CD4-positive, alpha-beta memory T cell (primary cell): ENCODE data around the gene WDR31. TPM values are rescaled to one million over a fixed set of nuclear protein-coding genes. Genes with fewer than 3 reads are reported as not detected.

ENCODE experiments used
- CTCF ChIA-PET: fragments of 350-600 bp; sonication (Branson Sonifier 250); formaldehyde crosslinking; loops from one replicate; lab custom pipeline; 2021; ENCODE audit warnings: inconsistent platforms; ENCODE audit not compliant: partially characterized antibody; lab: Charles Lee
- POLR2A ChIA-PET: fragments of 350-600 bp; sonication (Branson Sonifier 250); formaldehyde crosslinking; loops from one replicate; lab custom pipeline; 2021; ENCODE audit not compliant: partially characterized antibody; lab: Charles Lee
- DNase-seq, 5 donors: peaks; one replicate each; pipeline versions ENCODE4 v3.0.0 to v3.0.0-alpha.2; 2020 to 2022; ENCODE audit warnings: mixed read lengths in 1 of 5
- H3K27ac ChIP-seq: one replicate; pipeline ENCODE4 v1.7.0; 2013; ENCODE audit warnings: low read depth, low read length
- H3K27me3 ChIP-seq: 2 replicates; pipeline ENCODE4 v1.7.0; 2013; ENCODE audit warnings: mild to moderate bottlenecking, low read length, moderate library complexity; ENCODE audit not compliant: insufficient read depth
- H3K36me3 ChIP-seq: 2 replicates; pipeline ENCODE4 v1.7.0; 2013; ENCODE audit warnings: mild to moderate bottlenecking, low read length, moderate library complexity; ENCODE audit not compliant: insufficient read depth
- H3K4me1 ChIP-seq: 2 replicates; pipeline ENCODE4 v1.7.0; 2013; ENCODE audit warnings: mild to moderate bottlenecking, low read length, moderate library complexity; ENCODE audit not compliant: insufficient read depth
- H3K4me3 ChIP-seq, 2 donors: one replicate each; pipeline ENCODE4 v1.7.0; 2013; ENCODE audit warnings: low read length in 2 of 2, mild to moderate bottlenecking in 1 of 2
- H3K9me3 ChIP-seq, 2 donors: one replicate each; pipeline ENCODE4 v1.7.0; 2013; ENCODE audit warnings: low read length in 2 of 2, control low read depth in 1 of 2; ENCODE audit not compliant: control insufficient read depth in 1 of 2
- H3K27ac Mint-ChIP-seq, 7 donors: one replicate each; pipeline ENCODE4 v1.8.0; 2020 to 2021; ENCODE audit warnings: mixed read lengths in 7 of 7, mild to moderate bottlenecking in 6 of 7, inconsistent platforms in 3 of 7, moderate library complexity in 3 of 7
- H3K27me3 Mint-ChIP-seq, 2 donors: one replicate each; pipeline ENCODE4 v1.8.0; 2020 to 2021; ENCODE audit warnings: mixed read lengths in 2 of 2
- H3K36me3 Mint-ChIP-seq, 2 donors: one replicate each; pipeline ENCODE4 v1.8.0; 2020 to 2021; ENCODE audit warnings: mixed read lengths in 2 of 2, inconsistent platforms in 1 of 2, mild to moderate bottlenecking in 1 of 2
- H3K4me1 Mint-ChIP-seq, 4 donors: one replicate each; pipeline ENCODE4 v1.8.0; 2020 to 2021; ENCODE audit warnings: mixed read lengths in 4 of 4, mild to moderate bottlenecking in 1 of 4
- H3K4me3 Mint-ChIP-seq, 8 donors: one replicate each; pipeline ENCODE4 v1.8.0; 2020 to 2021; ENCODE audit warnings: mixed read lengths in 8 of 8, mild to moderate bottlenecking in 7 of 8, moderate library complexity in 6 of 8, inconsistent platforms in 3 of 8
- H3K9me3 Mint-ChIP-seq, 8 donors: one replicate each; pipeline ENCODE4 v1.8.0; 2020 to 2021; ENCODE audit warnings: mixed read lengths in 8 of 8, mild to moderate bottlenecking in 5 of 8, inconsistent platforms in 3 of 8, moderate library complexity in 1 of 8
- intact Hi-C: fragments of 100-400 bp; cut with micrococcal nuclease; formaldehyde crosslinking; loops from one replicate; pipeline ENCODE4 v1.15.1; 2023
- polyA plus RNA-seq, 2 donors: library from polyadenylated mRNA; unstranded; fragments of 300-500 nt; fragmentation: Illumina TruSeq; gene quantifications; one replicate each; pipeline ENCODE4 v1.2.3, GENCODE V29; 2021
- total RNA-seq, 2 experiments: library from RNA; stranded (reverse); gene quantifications; one replicate each; pipeline ENCODE4 v1.2.3, GENCODE V29; 2021

WDR31 gene
- total and polyA plus RNA-seq, 4 experiments from 2014 or later: 0.33 to 0.89 (median 0.67) TPM; not detected in 1

DNA sequence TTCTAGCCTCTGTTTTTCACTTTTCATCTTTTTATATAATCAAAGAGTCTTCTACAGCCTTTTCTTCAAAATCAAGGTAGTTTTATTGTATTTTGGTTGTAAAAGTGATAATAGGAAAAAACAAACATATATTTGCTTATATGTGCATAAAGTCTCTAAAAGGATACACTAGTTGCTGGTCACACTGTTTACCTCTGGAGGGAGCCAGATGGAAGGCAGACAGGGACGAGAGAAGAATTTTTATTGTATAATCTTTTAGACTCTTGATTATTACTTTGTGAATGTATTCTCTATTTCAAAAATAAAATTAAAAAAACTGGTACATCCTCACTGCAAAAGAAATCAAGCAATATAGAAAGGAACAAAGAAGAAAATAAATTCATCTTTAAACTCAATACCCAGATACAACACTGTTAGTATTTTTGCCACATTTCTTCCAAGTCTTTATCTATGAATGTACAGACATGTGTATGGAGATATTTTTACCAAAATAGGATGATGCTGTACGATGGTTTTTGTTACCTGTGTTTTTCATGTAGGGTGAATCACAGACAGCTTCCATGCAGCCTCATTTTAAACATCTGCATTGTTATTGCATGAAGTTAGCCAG, 30.8 kb downstream of the WDR31 start:
- no peaks in the 10 kb centered on the region for H3K9me3 Mint-ChIP-seq
- intact Hi-C loops: loop anchor here (1.0 kb wide), 3 partner anchors 92 to 349 kb away; partner anchors contain the start of gene ALAD
- Histone ChIP-seq H3K27me3 (no peaks in the 10 kb centered on the region), H3K27ac (no peak overlapping the region), H3K9me3 (no peaks in the 10 kb centered on the region), H3K36me3 (no peaks in the 10 kb centered on the region), H3K4me1 (no peaks in the 10 kb centered on the region), H3K4me3 (no peak overlapping the region)
- CTCF ChIA-PET: interaction anchor here (0.7 to 3.0 kb wide), 10 partner anchors 35 to 367 kb away, joined by 3 to 13 read pairs (median 4); partner anchors contain the start of genes ALAD, BSPRY, C9orf43 and POLE3
- peak in 4 of 5 donors; percentile 18 to 34 (median 26) for DNase-seq
- POLR2A ChIA-PET: interaction anchor here (0.6 kb wide), 2 partner anchors 346 to 347 kb away, joined by 3 to 4 read pairs; no protein-coding TSS in a partner anchor
- H3K4me3 Mint-ChIP-seq: no peak overlapping the region
- H3K27ac Mint-ChIP-seq: peak overlapping the region in 1 of 7 donors; percentile 48
- H3K36me3 Mint-ChIP-seq: no peaks in the 10 kb centered on the region
- H3K4me1 Mint-ChIP-seq: no peaks in the 10 kb centered on the region
- peaks cover 3% of the 10 kb centered on the region in 2 donors for H3K27me3 Mint-ChIP-seq

DNA sequence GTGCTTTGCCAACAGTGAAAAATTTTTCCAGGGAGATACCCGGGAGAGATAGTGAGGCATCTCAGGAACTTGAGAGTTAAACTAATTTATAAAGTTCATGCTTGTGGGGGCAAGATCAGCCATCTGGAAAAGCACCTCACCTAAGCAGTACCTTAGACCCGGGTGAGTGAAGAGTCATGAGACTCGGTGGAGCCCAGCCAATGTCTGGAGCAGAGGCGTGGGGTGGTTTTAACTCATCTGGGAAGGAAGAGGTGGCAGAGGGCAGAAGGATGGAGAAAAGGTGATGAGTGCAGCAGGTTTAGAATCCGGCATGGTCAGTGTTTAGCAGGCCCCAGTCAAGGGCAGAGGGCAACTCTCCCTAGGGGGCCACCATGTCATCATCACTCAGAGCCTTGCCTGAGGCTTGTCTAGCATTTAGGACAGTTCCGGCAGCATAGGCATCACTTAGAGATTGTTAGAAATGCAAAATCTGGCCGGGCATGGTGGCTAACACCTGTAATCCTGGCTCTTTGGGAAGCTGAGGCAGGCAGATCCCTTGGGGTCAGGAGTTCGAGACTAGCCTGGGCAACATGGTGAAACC, 32.6 kb downstream of the WDR31 start:
- CTCF ChIA-PET: interaction anchor here (1.5 to 3.0 kb wide), 2 partner anchors 282 to 350 kb away, joined by 5 to 13 read pairs; no protein-coding TSS in a partner anchor
- H3K27ac Mint-ChIP-seq: no peak overlapping the region

DNA sequence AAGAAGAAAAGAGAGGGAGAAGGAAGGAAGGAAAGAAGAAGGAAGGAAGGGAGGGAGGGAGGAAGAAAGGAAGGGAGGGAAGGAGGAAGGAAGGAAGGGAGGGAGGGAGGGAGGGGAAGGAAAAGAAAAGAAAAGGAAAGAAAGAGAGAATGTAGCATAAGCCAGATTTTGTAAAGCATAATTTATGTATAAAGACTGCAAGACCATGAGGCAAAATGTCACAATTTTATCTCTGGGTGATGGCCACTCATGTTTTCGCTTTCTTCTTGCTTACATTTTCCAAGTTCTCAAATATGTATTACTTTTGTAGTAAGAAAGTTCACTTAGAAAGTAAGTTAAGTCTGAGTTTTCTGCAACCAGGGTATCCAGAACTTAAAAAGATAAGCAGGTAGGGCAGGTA, 33.5 kb downstream of the WDR31 start:
- Histone ChIP-seq H3K4me3 (no peak overlapping the region), H3K27me3 (no peaks in the 10 kb centered on the region), H3K36me3 (no peaks in the 10 kb centered on the region), H3K9me3 (no peaks in the 10 kb centered on the region), H3K4me1 (no peaks in the 10 kb centered on the region), H3K27ac (no peak overlapping the region)
- Mint-ChIP-seq H3K27ac (no peak overlapping the region), H3K36me3 (no peaks in the 10 kb centered on the region), H3K4me3 (peak overlapping the region in 1 of 8 donors; percentile 63), H3K9me3 (no peaks in the 10 kb centered on the region), H3K4me1 (peaks cover 0 to 1% (median 0%) of the 10 kb centered on the region in 4 donors), H3K27me3 (peaks cover 9 to 10% of the 10 kb centered on the region in 2 donors)
- intact Hi-C loops: no loop called here
- no peak for DNase-seq
- CTCF ChIA-PET: interaction anchor here (1.4 kb wide), 1 partner anchor 12 kb away, joined by 3 read pairs; no protein-coding TSS in a partner anchor
- POLR2A ChIA-PET: no interaction called here

More for the DNA sequence above, 32.6 kb downstream of the WDR31 start:
- H3K36me3 Mint-ChIP-seq: no peaks in the 10 kb centered on the region
- Histone ChIP-seq H3K4me3 (no peak overlapping the region), H3K9me3 (no peaks in the 10 kb centered on the region), H3K27ac (no peak overlapping the region), H3K36me3 (no peaks in the 10 kb centered on the region), H3K4me1 (no peaks in the 10 kb centered on the region), H3K27me3 (no peaks in the 10 kb centered on the region)
- intact Hi-C loops: no loop called here
- no peak overlapping the region for H3K4me3 Mint-ChIP-seq
- H3K9me3 Mint-ChIP-seq: no peaks in the 10 kb centered on the region
- no peak for DNase-seq
- POLR2A ChIA-PET: no interaction called here
- peaks cover 8 to 9% of the 10 kb centered on the region in 2 donors for H3K27me3 Mint-ChIP-seq
- H3K4me1 Mint-ChIP-seq: no peaks in the 10 kb centered on the region

DNA sequence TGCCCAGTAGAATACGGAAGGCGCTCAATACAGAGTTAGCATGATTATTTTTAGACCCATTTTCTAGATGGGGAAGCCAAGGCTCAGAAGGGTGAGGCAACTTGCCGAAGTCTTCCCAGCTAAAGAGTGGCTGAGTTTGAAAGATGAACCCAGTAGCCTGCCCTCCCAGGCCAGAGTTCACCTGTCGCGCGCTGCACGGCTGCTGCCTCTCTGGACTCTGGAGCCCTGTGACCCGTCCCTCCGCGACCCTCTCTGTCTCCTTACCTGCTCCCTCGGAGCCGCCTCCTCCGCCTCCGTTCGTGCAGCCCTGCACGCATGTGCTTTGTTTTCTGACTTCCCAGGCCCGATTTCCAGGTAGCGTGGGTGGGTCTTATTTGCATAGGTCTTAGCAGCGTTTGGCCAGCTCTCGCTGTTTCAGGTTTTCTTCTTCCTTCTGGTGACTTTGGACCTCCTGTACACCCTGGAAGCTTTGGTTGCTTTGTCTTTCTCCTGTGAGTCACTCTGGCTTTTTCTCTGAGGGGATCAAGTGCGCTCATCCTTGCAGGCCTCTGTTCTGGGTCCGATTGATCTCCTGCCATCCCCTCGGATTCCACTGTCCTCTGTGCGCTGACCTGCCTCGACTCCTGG, 37.2 kb downstream of the WDR31 start, which contains the start of gene RNF183:
Gene RNF183, minus strand, starts transcription at position 585 of the 627 bp plus-strand sequence. CDS start 5,192 bp downstream, outside the sequence.
- ChIA-PET CTCF (no interaction called here), POLR2A (no interaction called here)
- intact Hi-C loops: no loop called here
- Histone ChIP-seq H3K27ac (no peak within 1 kb of the TSS), H3K4me1 (no peaks in the 10 kb centered on the region), H3K27me3 (no peaks in the 10 kb centered on the region), H3K36me3 (no peaks in the 10 kb centered on the region), H3K9me3 (no peaks in the 10 kb centered on the region), H3K4me3 (no peak within 1 kb of the TSS)
- Mint-ChIP-seq H3K4me3 (no peak within 1 kb of the TSS), H3K36me3 (no peaks in the 10 kb centered on the region), H3K27me3 (peaks cover 9 to 10% of the 10 kb centered on the region in 2 donors), H3K4me1 (peaks cover 0 to 1% (median 0%) of the 10 kb centered on the region in 4 donors), H3K9me3 (peaks cover 0 to 2% (median 0%) of the 10 kb centered on the region in 8 donors), H3K27ac (peak within 1 kb of the TSS in 1 of 7 donors; percentile 23)
- no peak for DNase-seq

DNA sequence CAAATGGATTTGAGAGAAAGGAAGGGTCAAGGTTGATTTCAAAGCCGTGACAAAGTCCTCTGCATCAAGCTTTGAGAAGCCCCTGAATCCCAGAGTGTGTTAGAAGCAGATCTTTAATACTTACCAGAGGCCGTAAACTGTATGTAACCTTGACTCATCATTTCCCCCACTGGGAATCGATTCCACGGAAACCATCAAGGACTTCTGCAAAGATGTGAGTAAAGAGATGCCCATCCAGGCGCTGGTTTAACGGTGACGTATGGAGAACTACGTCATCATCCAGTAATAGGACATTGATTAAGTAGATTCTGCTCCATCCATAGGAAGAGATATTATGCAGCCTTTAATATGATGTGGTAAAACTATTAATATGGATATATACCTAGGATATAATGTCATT, 38.5 kb downstream of the WDR31 start:
- Histone ChIP-seq H3K36me3 (no peaks in the 10 kb centered on the region), H3K4me3 (no peak overlapping the region), H3K27me3 (no peaks in the 10 kb centered on the region), H3K27ac (no peak overlapping the region), H3K9me3 (no peaks in the 10 kb centered on the region), H3K4me1 (no peaks in the 10 kb centered on the region)
- ChIA-PET CTCF (no interaction called here), POLR2A (no interaction called here)
- Mint-ChIP-seq H3K27me3 (peaks cover 9 to 10% of the 10 kb centered on the region in 2 donors), H3K4me1 (peaks cover 0 to 1% (median 0%) of the 10 kb centered on the region in 4 donors), H3K4me3 (no peak overlapping the region), H3K36me3 (no peaks in the 10 kb centered on the region), H3K27ac (no peak overlapping the region), H3K9me3 (peaks cover 0 to 2% (median 0%) of the 10 kb centered on the region in 8 donors)
- DNase-seq: no peak
- intact Hi-C loops: no loop called here

DNA sequence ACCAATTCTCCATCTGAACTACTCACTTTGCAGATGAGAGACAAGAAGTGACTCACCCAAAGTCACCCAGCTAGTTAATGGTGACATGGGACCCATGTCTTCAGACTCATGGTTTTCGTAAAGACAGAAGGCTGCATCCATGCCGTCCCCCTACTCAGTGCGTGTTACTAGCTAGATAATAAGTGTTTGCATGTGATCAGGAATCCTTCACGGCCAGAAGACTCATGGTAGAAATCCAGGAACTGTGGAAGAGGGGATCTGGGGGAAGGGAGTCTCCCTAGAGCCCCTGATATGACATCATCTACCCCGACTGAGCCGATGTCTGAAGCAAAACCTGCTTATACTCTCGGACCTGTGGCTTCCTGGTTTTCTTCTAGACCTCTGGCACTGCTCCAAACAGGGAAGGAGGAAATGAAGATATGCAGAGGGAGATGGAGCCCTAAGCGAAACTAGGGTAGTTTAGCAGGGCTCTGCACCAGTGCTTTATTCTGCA, 40.2 kb downstream of the WDR31 start:
- no peak overlapping the region for H3K4me3 ChIP-seq
- no peaks in the 10 kb centered on the region for H3K9me3 ChIP-seq
- H3K27me3 ChIP-seq: no peaks in the 10 kb centered on the region
- H3K27me3 Mint-ChIP-seq: peaks cover 6% of the 10 kb centered on the region in 2 donors
- no peaks in the 10 kb centered on the region for H3K36me3 ChIP-seq
- peaks cover 0 to 4% (median 0%) of the 10 kb centered on the region in 8 donors for H3K9me3 Mint-ChIP-seq
- no peaks in the 10 kb centered on the region for H3K36me3 Mint-ChIP-seq
- POLR2A ChIA-PET: no interaction called here
- no peaks in the 10 kb centered on the region for H3K4me1 ChIP-seq
- intact Hi-C loops: no loop called here
- peaks cover 0 to 1% (median 0%) of the 10 kb centered on the region in 4 donors for H3K4me1 Mint-ChIP-seq
- no peak overlapping the region for H3K27ac ChIP-seq
- H3K27ac Mint-ChIP-seq: no peak overlapping the region
- CTCF ChIA-PET: interaction anchor here (1.4 kb wide), 1 partner anchor 12 kb away, joined by 3 read pairs; no protein-coding TSS in a partner anchor
- H3K4me3 Mint-ChIP-seq: no peak overlapping the region
- no peak for DNase-seq
